OCI-LY7 (cell line): ENCODE data around the gene PCIF1.

Experiments used
- CTCF ChIP-seq: fragments of 200-600 bp; sonication (generic); conservative IDR thresholded peaks from 2 replicates; pipeline ENCODE4 v1.5.1; 2014; ENCODE audit warnings: mild to moderate bottlenecking, antibody characterized with exemption, low read length, moderate library complexity, mixed read lengths
- EZH2phosphoT487 ChIP-seq: fragments of 200-600 bp; sonication (generic); IDR thresholded peaks from 2 replicates; pipeline ENCODE4 v1.6.1; 2018; ENCODE audit warnings: low read depth, borderline replicate concordance, mild to moderate bottlenecking, mixed run types, antibody characterized with exemption, low read length, moderate library complexity, mixed read lengths

- TF ChIP-seq CTCF (no peak), EZH2phosphoT487 (no peak)
These were observed 6.0 kb downstream of the PCIF1 start for GRCh38 chr20:45940469-45940868.
